Stimulated activated effector memory CD8-positive, alpha-beta T cell treated with anti-CD3 and anti-CD28 coated beads, Interleukin-12 subunit alpha, Interleukin-12 subunit beta, amount 100 ng/mL, for 72 hours (primary cell): ENCODE results near the gene GDPD4.

Source experiments
- ATAC-seq: fragments of 150-1000 bp; cut with Tn5 transposase; 2 replicates; pipeline ENCODE4 v1.10.0; 2021
- DNase-seq, 2 donors: peaks; one replicate each; pipeline ENCODE4 v3.0.0; 2021 to 2022; ENCODE audit warnings: low spot score in 2 of 2
- H3K27ac Mint-ChIP-seq: one replicate; pipeline ENCODE4 v1.8.0; 2022; ENCODE audit warnings: mild to moderate bottlenecking, mixed read lengths
- H3K36me3 Mint-ChIP-seq: one replicate; pipeline ENCODE4 v1.8.0; 2022; ENCODE audit warnings: mild to moderate bottlenecking, mixed read lengths
- H3K4me1 Mint-ChIP-seq: one replicate; pipeline ENCODE4 v1.8.0; 2022; ENCODE audit warnings: mixed read lengths
- H3K4me3 Mint-ChIP-seq: one replicate; pipeline ENCODE4 v1.8.0; 2022; ENCODE audit warnings: mild to moderate bottlenecking, mixed read lengths
- H3K9me3 Mint-ChIP-seq: one replicate; pipeline ENCODE4 v1.8.0; 2022; ENCODE audit warnings: mixed read lengths

GDPD4 gene

DNA sequence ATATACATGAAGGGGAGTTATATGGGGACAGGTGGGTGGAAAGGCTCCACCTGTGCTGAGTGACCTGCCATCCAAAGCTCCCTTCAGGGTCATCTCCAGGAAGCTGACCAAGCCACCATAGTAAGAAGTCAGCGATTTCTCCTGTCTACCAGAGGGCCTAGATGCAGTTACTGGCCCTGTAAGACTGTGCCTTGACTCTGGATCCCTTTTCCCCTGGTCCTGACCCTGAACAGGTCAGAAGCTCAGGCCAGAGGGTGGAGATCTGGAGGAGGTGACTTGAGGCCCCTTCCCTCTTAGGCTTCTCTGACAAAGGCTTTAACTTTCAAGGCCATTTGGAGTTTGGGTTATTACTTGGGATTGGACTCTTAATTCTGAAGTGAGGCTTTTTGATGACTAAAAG lies 69.7 kb downstream of the GDPD4 start:
- DNase-seq: no peak
- no peak overlapping the region for H3K27ac Mint-ChIP-seq
- no peak overlapping the region for H3K4me3 Mint-ChIP-seq
- H3K9me3 Mint-ChIP-seq: no peaks in the 10 kb centered on the region
- H3K36me3 Mint-ChIP-seq: no peaks in the 10 kb centered on the region
- no peak for ATAC-seq
- no peaks in the 10 kb centered on the region for H3K4me1 Mint-ChIP-seq

- Mint-ChIP-seq H3K4me3 (no peak overlapping the region), H3K27ac (no peak overlapping the region), H3K9me3 (no peaks in the 10 kb centered on the region), H3K4me1 (no peaks in the 10 kb centered on the region), H3K36me3 (no peaks in the 10 kb centered on the region)
- ATAC-seq: no peak
- no peak for DNase-seq
These were observed 70.4 kb downstream of the GDPD4 start for GRCh38 chr11:77230878-77231605.

DNA sequence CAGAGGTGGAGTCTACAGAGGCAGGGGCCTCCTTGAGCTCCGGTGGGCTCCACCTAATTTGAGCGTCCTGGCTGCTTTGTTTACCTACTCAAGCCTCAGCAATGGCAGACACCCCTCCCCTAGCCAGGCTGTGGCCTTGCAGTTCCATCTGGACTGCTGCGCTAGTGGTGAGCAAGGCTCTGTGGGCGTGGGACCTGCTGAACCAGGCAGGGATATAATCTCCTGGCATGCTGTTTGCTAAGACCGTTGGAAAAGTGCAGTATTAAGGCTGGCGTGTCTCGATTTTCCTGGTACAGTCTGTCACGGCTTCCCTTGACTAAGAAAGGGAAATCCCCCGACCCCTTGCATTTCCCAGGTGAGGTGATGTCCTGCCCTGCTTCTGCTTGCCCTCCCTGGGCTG lies 77.7 kb downstream of the GDPD4 start:
- DNase-seq (no peak), ATAC-seq (no peak)
- Mint-ChIP-seq H3K27ac (no peak overlapping the region), H3K9me3 (no peaks in the 10 kb centered on the region), H3K4me1 (no peaks in the 10 kb centered on the region), H3K36me3 (no peaks in the 10 kb centered on the region), H3K4me3 (no peak overlapping the region)

DNA sequence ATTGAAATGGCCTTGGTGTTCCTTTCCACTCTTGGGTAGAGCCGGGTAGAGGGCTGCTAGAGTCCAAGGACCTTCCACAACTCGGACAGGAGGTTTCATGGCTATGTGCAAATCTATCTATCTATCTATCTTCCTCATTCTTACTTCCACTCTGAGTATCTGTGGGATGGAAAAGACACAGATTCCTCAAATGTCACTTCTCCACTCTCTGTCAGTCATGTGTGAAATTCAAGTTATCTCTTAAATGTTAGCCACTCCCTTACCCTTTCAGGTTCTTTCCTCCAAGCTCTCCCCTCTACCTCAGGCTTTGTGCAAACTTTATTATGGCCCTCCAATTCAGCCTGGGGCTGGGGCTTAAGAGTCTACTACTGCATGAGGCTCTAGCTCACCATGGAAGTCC lies 84.3 kb downstream of the GDPD4 start:
- no peaks in the 10 kb centered on the region for H3K36me3 Mint-ChIP-seq
- H3K27ac Mint-ChIP-seq: no peak overlapping the region
- no peak overlapping the region for H3K4me3 Mint-ChIP-seq
- H3K4me1 Mint-ChIP-seq: no peaks in the 10 kb centered on the region
- no peaks in the 10 kb centered on the region for H3K9me3 Mint-ChIP-seq
- DNase-seq (no peak), ATAC-seq (no peak)

- Mint-ChIP-seq H3K9me3 (no peaks in the 10 kb centered on the region), H3K36me3 (no peaks in the 10 kb centered on the region), H3K4me3 (no peak overlapping the region), H3K4me1 (no peaks in the 10 kb centered on the region), H3K27ac (no peak overlapping the region)
- ATAC-seq (no peak), DNase-seq (no peak)
These were observed 86.4 kb downstream of the GDPD4 start for GRCh38 chr11:77215106-77215505.

- DNase-seq (no peak), ATAC-seq (no peak)
- no peaks in the 10 kb centered on the region for H3K36me3 Mint-ChIP-seq
- no peak overlapping the region for H3K27ac Mint-ChIP-seq
- H3K4me1 Mint-ChIP-seq: no peaks in the 10 kb centered on the region
- H3K9me3 Mint-ChIP-seq: no peaks in the 10 kb centered on the region
- no peak overlapping the region for H3K4me3 Mint-ChIP-seq
These were observed 86.9 kb downstream of the GDPD4 start for GRCh38 chr11:77214557-77214956.

GRCh38 chr11:77213589-77214428 lies 87.7 kb downstream of the GDPD4 start:
- Mint-ChIP-seq H3K27ac (no peak overlapping the region), H3K36me3 (no peaks in the 10 kb centered on the region), H3K9me3 (no peaks in the 10 kb centered on the region), H3K4me1 (no peaks in the 10 kb centered on the region), H3K4me3 (no peak overlapping the region)
- ATAC-seq: no peak
- DNase-seq: no peak

DNA sequence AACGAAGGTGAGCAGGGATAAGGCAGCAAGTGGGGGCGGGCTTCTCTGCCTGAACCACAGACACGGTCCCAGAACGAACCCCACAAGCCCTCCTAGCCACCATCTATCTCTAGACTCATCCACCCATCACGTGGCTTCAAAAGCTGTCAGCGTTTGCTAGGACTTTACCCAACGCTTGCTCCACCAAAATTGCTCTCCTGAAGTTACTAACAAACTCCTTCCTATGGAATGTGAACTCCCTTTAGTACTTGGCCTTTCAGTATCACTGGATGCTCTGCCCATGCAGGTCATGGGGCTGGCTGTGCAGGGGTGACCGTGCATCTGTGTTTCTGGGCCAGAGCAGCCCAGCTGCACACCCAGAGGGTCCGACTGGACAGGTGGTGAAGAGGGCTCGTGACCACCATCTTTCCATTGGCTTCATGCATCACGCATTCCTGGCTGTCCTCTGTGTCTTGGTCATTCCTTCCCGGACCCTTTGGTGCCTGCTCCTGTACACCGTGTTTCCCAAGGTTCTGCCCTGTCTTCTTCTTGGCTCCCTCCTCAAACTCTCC lies 88.4 kb downstream of the GDPD4 start:
- Mint-ChIP-seq H3K36me3 (no peaks in the 10 kb centered on the region), H3K9me3 (no peaks in the 10 kb centered on the region), H3K4me3 (no peak overlapping the region), H3K4me1 (no peaks in the 10 kb centered on the region), H3K27ac (no peak overlapping the region)
- no peak for DNase-seq
- no peak for ATAC-seq

- ATAC-seq: no peak
- Mint-ChIP-seq H3K4me1 (no peaks in the 10 kb centered on the region), H3K36me3 (no peaks in the 10 kb centered on the region), H3K4me3 (no peak overlapping the region), H3K27ac (no peak overlapping the region), H3K9me3 (no peaks in the 10 kb centered on the region)
- no peak for DNase-seq
These were observed 89.0 kb downstream of the GDPD4 start for GRCh38 chr11:77212314-77213007.

- no peak overlapping the region for H3K4me3 Mint-ChIP-seq
- no peaks in the 10 kb centered on the region for H3K36me3 Mint-ChIP-seq
- H3K4me1 Mint-ChIP-seq: peaks cover 1% of the 10 kb centered on the region
- H3K9me3 Mint-ChIP-seq: no peaks in the 10 kb centered on the region
- ATAC-seq: no peak
- DNase-seq: no peak
- H3K27ac Mint-ChIP-seq: no peak overlapping the region
These were observed 89.8 kb downstream of the GDPD4 start for GRCh38 chr11:77211594-77212251.

DNA sequence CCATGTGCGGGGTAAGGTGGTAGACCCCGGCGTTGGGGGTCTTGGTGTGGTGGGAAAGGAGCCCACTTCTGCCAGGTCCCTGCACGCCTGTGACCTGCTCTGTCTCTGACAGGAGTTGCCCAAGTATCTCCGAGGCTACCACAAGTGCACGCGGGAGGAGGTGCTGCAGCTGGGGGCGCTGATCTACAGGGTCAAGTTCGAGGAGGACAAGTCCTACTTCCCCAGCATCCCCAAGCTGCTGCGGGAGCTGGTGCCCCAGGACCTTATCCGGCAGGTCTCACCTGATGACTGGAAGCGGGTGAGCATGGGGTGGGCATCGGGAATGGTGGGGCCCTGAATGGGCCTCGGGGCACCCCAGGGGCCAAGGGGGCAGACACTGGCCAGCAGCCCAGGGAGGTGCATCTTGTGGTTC lies 90.4 kb downstream of the GDPD4 start:
- no peaks in the 10 kb centered on the region for H3K36me3 Mint-ChIP-seq
- H3K9me3 Mint-ChIP-seq: no peaks in the 10 kb centered on the region
- H3K4me1 Mint-ChIP-seq: peaks cover 6% of the 10 kb centered on the region
- ATAC-seq (no peak), DNase-seq (no peak)
- H3K4me3 Mint-ChIP-seq: no peak overlapping the region
- H3K27ac Mint-ChIP-seq: no peak overlapping the region

- Mint-ChIP-seq H3K27ac (no peak overlapping the region), H3K4me3 (no peak overlapping the region), H3K36me3 (no peaks in the 10 kb centered on the region), H3K4me1 (peaks cover 6% of the 10 kb centered on the region), H3K9me3 (no peaks in the 10 kb centered on the region)
- ATAC-seq (no peak), DNase-seq (no peak)
These were observed 91.8 kb downstream of the GDPD4 start for GRCh38 chr11:77209663-77210062.

- no peaks in the 10 kb centered on the region for H3K36me3 Mint-ChIP-seq
- DNase-seq (no peak), ATAC-seq (no peak)
- no peaks in the 10 kb centered on the region for H3K9me3 Mint-ChIP-seq
- H3K4me1 Mint-ChIP-seq: peaks cover 6% of the 10 kb centered on the region
- H3K4me3 Mint-ChIP-seq: no peak overlapping the region
- H3K27ac Mint-ChIP-seq: no peak overlapping the region
These were observed 93.0 kb downstream of the GDPD4 start for GRCh38 chr11:77208535-77208934.

DNA sequence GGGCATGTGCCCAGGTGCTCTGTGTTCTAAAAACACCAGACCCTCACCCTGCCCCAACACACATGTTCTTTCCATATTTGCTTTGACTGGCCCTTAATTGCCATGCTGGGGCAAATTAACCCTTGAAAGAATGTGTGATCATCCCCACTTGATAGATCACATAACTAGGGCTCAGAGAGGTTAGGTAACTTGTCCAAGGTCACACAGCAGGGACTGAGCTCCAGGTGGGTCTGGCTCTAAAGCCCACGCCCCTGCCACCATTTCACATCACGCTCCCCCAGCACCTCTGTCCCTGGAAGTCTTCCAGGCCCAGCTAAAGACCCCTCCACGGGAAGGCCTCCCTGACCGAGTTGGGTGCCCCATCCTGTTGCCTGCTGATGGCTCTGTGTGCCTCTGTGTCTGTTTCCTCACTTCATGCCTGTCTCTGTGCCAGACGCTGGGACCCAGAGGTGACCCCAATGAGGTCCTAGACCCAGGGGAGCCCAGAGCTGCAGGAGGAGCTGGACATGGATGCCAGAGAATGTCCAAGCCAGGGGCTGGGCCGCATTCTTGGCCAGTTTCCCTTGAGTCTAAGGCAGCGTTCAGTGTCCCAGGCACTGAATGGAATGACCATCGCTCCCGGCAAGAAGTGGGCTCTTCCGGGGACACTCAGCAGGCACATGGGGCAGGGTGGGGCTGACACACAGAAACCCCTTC lies 93.7 kb downstream of the GDPD4 start:
- Mint-ChIP-seq H3K27ac (no peak overlapping the region), H3K4me3 (no peak overlapping the region), H3K36me3 (no peaks in the 10 kb centered on the region), H3K4me1 (peaks cover 6% of the 10 kb centered on the region), H3K9me3 (no peaks in the 10 kb centered on the region)
- DNase-seq (no peak), ATAC-seq (no peak)
